SK-N-SH (cell line): ENCODE measurements around the gene RIOK3.

ENCODE experiments used
- RCOR1 ChIP-seq: fragments of 150-350 bp; IDR thresholded peaks from 2 replicates; pipeline ENCODE4 v1.6.1; 2017; ENCODE audit warnings: antibody characterized with exemption, low read length
- SIN3A ChIP-seq: IDR thresholded peaks from 2 replicates; pipeline ENCODE4 v1.6.1; 2012; ENCODE audit warnings: low read depth, mild to moderate bottlenecking, low read length, moderate library complexity, borderline replicate concordance
- TF ChIP-seq, protein P1 (sequence below): fragments of 200-600 bp; sonication (generic); IDR thresholded peaks from 2 replicates; pipeline ENCODE4 v1.6.1; 2017; ENCODE audit warnings: antibody characterized with exemption, mild to moderate bottlenecking, moderate library complexity

DNA sequence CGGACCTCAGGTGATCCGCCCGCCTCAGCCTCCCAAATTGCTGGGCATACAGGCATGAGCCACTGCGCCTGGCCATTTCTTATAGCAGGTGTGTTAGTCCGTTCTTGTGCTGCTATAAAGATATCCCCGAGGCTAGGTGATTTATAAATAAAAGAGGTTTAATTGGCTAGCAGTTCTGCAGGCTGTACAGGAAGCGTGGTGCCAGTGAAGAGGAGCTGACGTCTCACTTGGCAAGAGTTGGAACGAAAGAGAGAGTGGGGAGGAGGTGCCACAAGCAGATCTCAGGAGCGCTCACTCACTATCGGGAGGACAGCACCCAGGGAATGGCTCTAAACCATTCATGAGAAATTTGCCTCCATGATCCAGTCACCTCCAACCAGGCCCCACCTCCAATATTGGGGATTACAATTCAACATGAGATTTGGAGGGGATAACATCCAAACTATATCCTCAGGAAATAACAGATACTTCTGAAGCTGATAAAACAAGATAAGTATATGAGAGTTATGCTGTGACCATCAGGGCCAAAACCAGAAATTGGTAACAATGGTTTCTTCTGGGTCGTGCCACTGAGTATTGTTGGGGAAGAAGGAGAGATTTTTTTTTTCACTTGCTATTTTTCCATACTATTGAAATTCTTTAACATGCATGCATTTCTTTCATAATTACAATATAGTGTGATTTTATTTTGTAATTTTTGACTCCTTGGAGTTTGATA is 42.8 kb downstream of the RIOK3 start:
- TF ChIP-seq SIN3A (no peak), RCOR1 (no peak)
- TF ChIP-seq, protein P1, sequence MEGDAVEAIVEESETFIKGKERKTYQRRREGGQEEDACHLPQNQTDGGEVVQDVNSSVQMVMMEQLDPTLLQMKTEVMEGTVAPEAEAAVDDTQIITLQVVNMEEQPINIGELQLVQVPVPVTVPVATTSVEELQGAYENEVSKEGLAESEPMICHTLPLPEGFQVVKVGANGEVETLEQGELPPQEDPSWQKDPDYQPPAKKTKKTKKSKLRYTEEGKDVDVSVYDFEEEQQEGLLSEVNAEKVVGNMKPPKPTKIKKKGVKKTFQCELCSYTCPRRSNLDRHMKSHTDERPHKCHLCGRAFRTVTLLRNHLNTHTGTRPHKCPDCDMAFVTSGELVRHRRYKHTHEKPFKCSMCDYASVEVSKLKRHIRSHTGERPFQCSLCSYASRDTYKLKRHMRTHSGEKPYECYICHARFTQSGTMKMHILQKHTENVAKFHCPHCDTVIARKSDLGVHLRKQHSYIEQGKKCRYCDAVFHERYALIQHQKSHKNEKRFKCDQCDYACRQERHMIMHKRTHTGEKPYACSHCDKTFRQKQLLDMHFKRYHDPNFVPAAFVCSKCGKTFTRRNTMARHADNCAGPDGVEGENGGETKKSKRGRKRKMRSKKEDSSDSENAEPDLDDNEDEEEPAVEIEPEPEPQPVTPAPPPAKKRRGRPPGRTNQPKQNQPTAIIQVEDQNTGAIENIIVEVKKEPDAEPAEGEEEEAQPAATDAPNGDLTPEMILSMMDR = no peak
